LNCaP clone FGC (cell line): ENCODE measurements around the gene NUDT16L1.

Source experiments
- DNase-seq: peaks from one replicate; pipeline ENCODE4 v3.0.0-alpha.2; 2011; ENCODE audit warnings: low read depth
- H3K4me3 ChIP-seq: 2 replicates; pipeline ENCODE4 v1.5.1; 2011; ENCODE audit warnings: mild to moderate bottlenecking, low read depth, low read length, control low read depth
- TF ChIP-seq, protein P1 (sequence below): IDR thresholded peaks from 2 replicates; pipeline ENCODE4 v1.5.1; 2012; ENCODE audit warnings: mild to moderate bottlenecking; ENCODE audit not compliant: control insufficient read depth, insufficient read depth; ENCODE audit errors: extremely low read depth

NUDT16L1 gene

DNA sequence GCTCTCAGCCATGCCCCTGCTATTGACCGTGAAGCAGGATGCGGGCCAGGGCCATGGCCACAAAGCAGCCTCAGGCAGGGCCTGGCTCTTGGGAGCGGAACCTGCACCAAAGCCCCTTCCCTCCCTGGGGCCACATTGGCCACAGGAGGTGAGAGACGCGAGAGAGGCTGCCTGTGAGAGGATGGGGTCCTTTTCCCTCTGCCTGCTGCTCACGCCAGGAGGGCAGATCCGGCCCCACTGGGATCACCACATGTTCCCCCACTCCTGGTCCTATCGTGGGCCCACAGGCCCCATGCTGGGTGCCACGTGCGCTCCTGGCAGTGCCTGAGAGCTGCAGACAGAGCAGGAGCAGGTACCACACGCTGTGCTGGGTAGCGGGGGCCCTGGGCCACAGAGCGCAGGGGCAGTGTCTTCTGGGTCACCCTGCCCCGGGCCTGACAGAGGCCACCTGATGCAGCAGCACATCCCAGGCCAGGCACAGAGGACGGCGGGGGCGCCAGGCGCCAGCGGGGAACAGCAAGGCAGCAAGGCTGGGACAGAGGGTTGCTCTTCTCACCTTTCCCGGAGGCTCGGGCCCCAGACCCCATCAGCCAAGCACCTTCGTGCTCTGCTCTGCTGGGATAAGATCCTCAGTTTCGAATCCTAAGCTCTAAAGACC lies 9.2 kb upstream of the NUDT16L1 start:
- no peak for DNase-seq
- TF ChIP-seq, protein P1, sequence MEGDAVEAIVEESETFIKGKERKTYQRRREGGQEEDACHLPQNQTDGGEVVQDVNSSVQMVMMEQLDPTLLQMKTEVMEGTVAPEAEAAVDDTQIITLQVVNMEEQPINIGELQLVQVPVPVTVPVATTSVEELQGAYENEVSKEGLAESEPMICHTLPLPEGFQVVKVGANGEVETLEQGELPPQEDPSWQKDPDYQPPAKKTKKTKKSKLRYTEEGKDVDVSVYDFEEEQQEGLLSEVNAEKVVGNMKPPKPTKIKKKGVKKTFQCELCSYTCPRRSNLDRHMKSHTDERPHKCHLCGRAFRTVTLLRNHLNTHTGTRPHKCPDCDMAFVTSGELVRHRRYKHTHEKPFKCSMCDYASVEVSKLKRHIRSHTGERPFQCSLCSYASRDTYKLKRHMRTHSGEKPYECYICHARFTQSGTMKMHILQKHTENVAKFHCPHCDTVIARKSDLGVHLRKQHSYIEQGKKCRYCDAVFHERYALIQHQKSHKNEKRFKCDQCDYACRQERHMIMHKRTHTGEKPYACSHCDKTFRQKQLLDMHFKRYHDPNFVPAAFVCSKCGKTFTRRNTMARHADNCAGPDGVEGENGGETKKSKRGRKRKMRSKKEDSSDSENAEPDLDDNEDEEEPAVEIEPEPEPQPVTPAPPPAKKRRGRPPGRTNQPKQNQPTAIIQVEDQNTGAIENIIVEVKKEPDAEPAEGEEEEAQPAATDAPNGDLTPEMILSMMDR, result no peak
- H3K4me3 ChIP-seq, result no peak overlapping the region

DNA sequence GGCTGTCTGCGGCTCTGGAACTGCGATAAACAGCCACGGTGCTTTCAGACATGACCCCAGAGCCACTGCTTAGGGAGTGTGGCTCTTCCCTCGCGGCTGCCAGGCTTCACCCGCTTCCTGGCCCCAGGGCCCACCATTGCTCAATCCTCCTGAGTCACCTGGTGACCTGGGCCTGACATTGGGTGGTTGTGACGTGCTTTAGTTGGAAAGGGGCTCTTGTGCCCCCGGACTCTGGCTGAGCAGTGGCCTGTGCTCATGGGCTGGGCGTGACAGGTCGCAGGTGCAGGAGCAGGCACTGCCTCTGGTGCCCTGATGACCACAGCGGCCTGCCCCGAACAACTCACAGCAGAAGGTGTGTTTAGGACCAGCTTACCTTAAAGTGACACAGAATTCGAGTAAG lies 8.6 kb upstream of the NUDT16L1 start:
- H3K4me3 ChIP-seq, result no peak overlapping the region
- TF ChIP-seq, protein P1, result no peak
- no peak for DNase-seq

DNA sequence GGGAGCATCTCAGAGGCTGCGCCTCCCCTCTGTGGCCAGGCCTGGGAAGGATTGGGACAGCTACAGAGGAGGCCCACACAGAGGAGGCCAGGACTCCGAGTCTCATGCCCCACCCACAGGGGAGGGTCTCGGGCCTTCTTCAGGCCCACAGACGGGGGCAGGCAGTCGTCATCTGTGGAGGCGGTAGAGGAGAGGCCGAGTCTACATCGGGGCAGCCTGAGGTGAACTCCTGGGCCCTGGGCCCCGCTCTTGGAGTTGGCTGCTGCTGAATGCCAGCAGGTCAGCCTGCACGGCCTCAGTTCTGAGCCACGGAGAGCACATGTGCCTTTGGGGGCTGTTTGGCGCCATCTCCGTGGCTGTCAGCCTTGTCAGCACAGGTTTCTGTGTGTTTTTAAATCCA lies 8.1 kb upstream of the NUDT16L1 start:
- H3K4me3 ChIP-seq, result no peak overlapping the region
- TF ChIP-seq, protein P1, result no peak
- DNase-seq, result no peak

DNA sequence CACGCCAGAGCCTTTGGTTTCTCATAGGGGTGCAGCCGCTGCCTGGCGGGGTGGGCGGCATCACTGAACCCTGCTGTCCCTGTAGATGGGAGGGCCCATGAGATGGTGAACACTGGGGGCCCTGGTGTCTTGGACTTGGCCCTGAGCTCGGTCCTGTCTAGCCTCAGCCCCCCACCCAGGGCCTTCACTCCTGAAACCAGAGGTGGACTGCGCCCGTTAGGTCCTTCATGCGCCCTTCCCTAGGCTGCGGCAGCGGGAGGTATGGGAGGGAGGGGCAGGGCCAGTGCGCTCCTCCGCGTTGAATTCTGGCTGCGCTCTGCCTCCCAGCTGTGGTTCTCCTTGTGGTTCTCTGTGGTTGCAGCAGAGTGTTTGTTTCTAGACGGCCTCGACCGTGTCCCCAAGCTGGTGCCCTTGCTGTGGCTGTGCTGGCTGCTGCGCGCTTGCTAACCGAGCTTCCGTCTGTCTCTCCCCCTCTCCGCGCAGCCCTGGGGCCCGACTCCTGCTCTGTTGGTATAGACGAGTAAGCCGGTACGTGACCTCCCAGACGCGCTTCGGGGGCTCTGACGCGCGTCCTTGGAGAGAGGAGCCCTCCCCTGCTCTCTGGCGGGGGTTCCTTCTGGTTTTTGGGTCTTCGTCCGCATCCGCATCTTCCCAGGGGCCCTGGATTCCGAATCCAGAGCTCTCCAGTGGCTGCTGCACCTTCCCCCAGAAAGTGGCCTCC lies 7.4 kb upstream of the NUDT16L1 start:
- DNase-seq, result no peak
- no peak overlapping the region for H3K4me3 ChIP-seq
- TF ChIP-seq, protein P1, result no peak

- TF ChIP-seq, protein P1, result no peak
- no peak overlapping the region for H3K4me3 ChIP-seq
- DNase-seq, result no peak
Measured at GRCh38 chr16:4686497-4687210, 6.7 kb upstream of the NUDT16L1 start.

DNA sequence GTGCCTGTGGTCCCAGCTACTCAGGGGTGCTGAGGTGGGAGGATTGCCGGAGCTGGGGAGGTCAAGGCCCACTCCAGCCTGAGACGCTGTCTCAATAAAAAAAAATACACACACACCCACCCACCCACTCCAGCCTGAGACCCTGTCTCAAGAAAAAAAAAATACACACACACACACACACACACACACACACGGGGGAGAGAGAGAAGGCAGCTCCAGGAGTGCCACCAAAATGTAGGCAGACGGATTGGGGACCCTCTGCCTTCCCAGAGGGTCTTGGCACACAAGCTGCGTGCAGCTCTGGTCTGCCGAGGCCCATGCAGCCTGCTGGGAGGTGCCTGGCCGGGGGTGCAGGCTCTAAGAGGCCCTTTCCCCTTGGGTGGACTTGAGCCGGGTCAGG lies 5.9 kb upstream of the NUDT16L1 start:
- H3K4me3 ChIP-seq, result no peak overlapping the region
- TF ChIP-seq, protein P1, result no peak
- DNase-seq, result no peak
